Fibroblast of villous mesenchyme (primary cell): ENCODE data around the gene CDC5L. TPM values are rescaled to one million over a fixed set of nuclear protein-coding genes. Genes with fewer than 3 reads are reported as not detected.

ENCODE experiments used
- DNase-seq: peaks from one replicate; pipeline ENCODE4 v3.0.0-alpha.2; 2010; ENCODE audit warnings: low read depth
- H3K4me3 ChIP-seq: 2 replicates; pipeline ENCODE4 v1.5.1; 2011; ENCODE audit warnings: low read depth, mild to moderate bottlenecking, low read length
- CTCF ChIP-seq: IDR thresholded peaks from 2 replicates; pipeline ENCODE4 v1.5.1; 2012; ENCODE audit warnings: low read depth, mild to moderate bottlenecking, low read length; ENCODE audit not compliant: insufficient read depth
- total RNA-seq: library from RNA; depleted of rRNA; stranded (reverse); fragments of >200 nt; gene quantifications from 2 replicates; pipeline ENCODE4 v1.2.3, GENCODE V29; 2012

Gene CDC5L
- total RNA-seq, 1 donor: 24.2 TPM

- no peak for DNase-seq
- no peak overlapping the region for H3K4me3 ChIP-seq
- no peak for TF ChIP-seq CTCF
Measured at GRCh38 chr6:44373051-44373450, 14.5 kb upstream of the CDC5L start.

- no peak overlapping the region for H3K4me3 ChIP-seq
- DNase-seq: no peak
- no peak for TF ChIP-seq CTCF
Measured at GRCh38 chr6:44373787-44374186, 13.7 kb upstream of the CDC5L start.

- no peak for DNase-seq
- H3K4me3 ChIP-seq: no peak overlapping the region
- TF ChIP-seq CTCF: no peak
Measured at GRCh38 chr6:44375071-44375470, 12.4 kb upstream of the CDC5L start.

- no peak for DNase-seq
- no peak overlapping the region for H3K4me3 ChIP-seq
- TF ChIP-seq CTCF: no peak
Measured at GRCh38 chr6:44377484-44377883, 10.0 kb upstream of the CDC5L start.

- DNase-seq: no peak
- no peak for TF ChIP-seq CTCF
- no peak overlapping the region for H3K4me3 ChIP-seq
Measured at GRCh38 chr6:44377971-44378370, 9.5 kb upstream of the CDC5L start.

- peak; percentile 14 for DNase-seq
- no peak for TF ChIP-seq CTCF
- H3K4me3 ChIP-seq: no peak overlapping the region
Measured at GRCh38 chr6:44381739-44382138, 5.8 kb upstream of the CDC5L start.

- peak overlapping the region; percentile 91 for H3K4me3 ChIP-seq
- TF ChIP-seq CTCF: no peak
- peak; percentile 78 for DNase-seq
Measured at GRCh38 chr6:44386364-44386928, 1.1 kb upstream of the CDC5L start.
